K562 (cell line): ENCODE data around the gene HIPK1.

ENCODE experiments used
- ARID2 ChIP-seq: fragments of 450-650 bp; IDR thresholded peaks from 2 replicates; pipeline ENCODE4 v1.6.1; 2017; ENCODE audit warnings: antibody characterized with exemption, mild to moderate bottlenecking
- CSDE1 ChIP-seq, 2 experiments: fragments of 450-650 bp; IDR thresholded peaks; 2 replicates each; pipeline ENCODE4 v1.6.1; 2016; ENCODE audit warnings: mild to moderate bottlenecking in 1 of 2
- EP300 ChIP-seq: IDR thresholded peaks from 2 replicates; pipeline ENCODE4 v1.6.1; 2012; ENCODE audit warnings: low read length, improper control_type of control experiment
- GABPB1 ChIP-seq: sonication (generic); formaldehyde crosslinking; IDR thresholded peaks from 2 replicates; pipeline ENCODE4 v1.8.0; 2022; ENCODE audit warnings: mild to moderate bottlenecking, missing genetic modification reagents
- POLR2A ChIP-seq: fragments of 450-650 bp; conservative IDR thresholded peaks from 2 replicates; pipeline ENCODE4 v1.6.1; 2016
- SP1 ChIP-seq: sonication (generic); formaldehyde crosslinking; IDR thresholded peaks from 2 replicates; pipeline ENCODE4 v1.8.1; 2022; ENCODE audit warnings: mild to moderate bottlenecking, missing genetic modification reagents
- ZNF134 ChIP-seq: fragments of 250-450 bp; sonication (Bioruptor Pico); conservative IDR thresholded peaks from 2 replicates; pipeline ENCODE4 v1.4.0; 2020
- ZNF274 ChIP-seq: IDR thresholded peaks from 2 replicates; pipeline ENCODE4 v1.6.1; 2011; ENCODE audit warnings: low read depth, mild to moderate bottlenecking, low read length, moderate library complexity, borderline replicate concordance
- ZNF282 ChIP-seq: sonication (generic); formaldehyde crosslinking; IDR thresholded peaks from 2 replicates; pipeline ENCODE4 v1.8.1; 2023; ENCODE audit warnings: missing genetic modification reagents
- ZNF354B ChIP-seq: fragments of 250-450 bp; sonication (Bioruptor Pico); IDR thresholded peaks from 2 replicates; pipeline ENCODE4 v1.4.0; 2020
- TF ChIP-seq, protein P1 (sequence below), 3 experiments: IDR thresholded peaks in 2 of 3; conservative IDR thresholded peaks in 1 of 3; 2 replicates each; pipeline ENCODE4 v1.5.1; 2011 to 2012; ENCODE audit warnings: low read length in 3 of 3, mild to moderate bottlenecking in 3 of 3, control low read depth in 2 of 3, improper control_type of control experiment in 1 of 3, inconsistent platforms in 1 of 3, low read depth in 1 of 3, mixed read lengths in 1 of 3, moderate library complexity in 1 of 3; ENCODE audit not compliant: insufficient read depth in 2 of 3

DNA sequence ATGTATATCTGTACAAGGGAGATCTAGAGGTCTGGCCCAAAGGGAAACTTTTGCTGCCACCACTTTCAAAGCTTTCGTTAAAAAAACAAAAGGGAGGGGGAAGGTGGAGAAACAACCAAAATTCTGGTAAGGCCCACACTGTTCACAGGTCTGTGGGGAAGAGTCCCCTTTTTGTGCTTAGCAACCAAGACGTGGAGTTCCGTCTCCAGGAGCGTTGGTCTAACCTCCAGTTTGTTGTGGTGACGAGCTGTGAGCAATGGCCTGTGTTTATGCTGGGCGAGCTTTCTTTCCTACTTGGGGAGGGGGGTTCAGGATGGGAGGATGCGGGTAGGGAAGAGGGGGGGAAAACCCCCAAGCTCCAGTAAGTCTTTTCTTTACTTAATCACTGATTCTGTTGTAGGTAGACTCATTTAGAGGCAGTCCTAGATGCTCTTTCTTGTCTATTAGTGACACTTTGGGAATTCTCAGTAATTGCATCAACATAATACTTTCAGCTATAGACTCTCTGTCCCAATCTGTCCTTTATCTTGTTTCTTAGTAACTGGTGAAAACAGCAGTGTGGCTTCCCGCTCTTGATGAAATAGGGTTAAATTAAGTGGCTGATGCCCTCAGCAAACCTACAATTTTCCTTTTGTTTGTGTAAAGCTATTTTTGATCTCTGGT is 1.5 kb downstream of the HIPK1 start:
- no peak for TF ChIP-seq POLR2A
- TF ChIP-seq ARID2, result no peak
- TF ChIP-seq SP1 (CRISPR knock-in tag), result no peak; the same call in 1 of the 2 replicates
- no peak for TF ChIP-seq GABPB1 (CRISPR knock-in tag)
- no peak for TF ChIP-seq ZNF354B (CRISPR knock-in tag)
- no peak for TF ChIP-seq ZNF274
- peak; percentile 1; the same call in 1 of the 2 replicates for TF ChIP-seq EP300
- TF ChIP-seq ZNF282 (CRISPR knock-in tag), result no peak
- no peak for TF ChIP-seq ZNF134 (CRISPR knock-in tag)
- TF ChIP-seq, protein P1, sequence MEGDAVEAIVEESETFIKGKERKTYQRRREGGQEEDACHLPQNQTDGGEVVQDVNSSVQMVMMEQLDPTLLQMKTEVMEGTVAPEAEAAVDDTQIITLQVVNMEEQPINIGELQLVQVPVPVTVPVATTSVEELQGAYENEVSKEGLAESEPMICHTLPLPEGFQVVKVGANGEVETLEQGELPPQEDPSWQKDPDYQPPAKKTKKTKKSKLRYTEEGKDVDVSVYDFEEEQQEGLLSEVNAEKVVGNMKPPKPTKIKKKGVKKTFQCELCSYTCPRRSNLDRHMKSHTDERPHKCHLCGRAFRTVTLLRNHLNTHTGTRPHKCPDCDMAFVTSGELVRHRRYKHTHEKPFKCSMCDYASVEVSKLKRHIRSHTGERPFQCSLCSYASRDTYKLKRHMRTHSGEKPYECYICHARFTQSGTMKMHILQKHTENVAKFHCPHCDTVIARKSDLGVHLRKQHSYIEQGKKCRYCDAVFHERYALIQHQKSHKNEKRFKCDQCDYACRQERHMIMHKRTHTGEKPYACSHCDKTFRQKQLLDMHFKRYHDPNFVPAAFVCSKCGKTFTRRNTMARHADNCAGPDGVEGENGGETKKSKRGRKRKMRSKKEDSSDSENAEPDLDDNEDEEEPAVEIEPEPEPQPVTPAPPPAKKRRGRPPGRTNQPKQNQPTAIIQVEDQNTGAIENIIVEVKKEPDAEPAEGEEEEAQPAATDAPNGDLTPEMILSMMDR (IDR thresholded peaks at IDR 0.05 in 2 of 3, conservative IDR thresholded peaks at IDR 0.05 in 1 of 3; ENCODE audit: insufficient read depth in 2 of 3, low read depth in 1 of 3, low read length in 3 of 3), result no peak; a peak in 1 of 6 replicates
- no peak for TF ChIP-seq CSDE1 (IDR thresholded peaks at IDR 0.05)
